ENCODE measurements around the gene SVBP.

DNA sequence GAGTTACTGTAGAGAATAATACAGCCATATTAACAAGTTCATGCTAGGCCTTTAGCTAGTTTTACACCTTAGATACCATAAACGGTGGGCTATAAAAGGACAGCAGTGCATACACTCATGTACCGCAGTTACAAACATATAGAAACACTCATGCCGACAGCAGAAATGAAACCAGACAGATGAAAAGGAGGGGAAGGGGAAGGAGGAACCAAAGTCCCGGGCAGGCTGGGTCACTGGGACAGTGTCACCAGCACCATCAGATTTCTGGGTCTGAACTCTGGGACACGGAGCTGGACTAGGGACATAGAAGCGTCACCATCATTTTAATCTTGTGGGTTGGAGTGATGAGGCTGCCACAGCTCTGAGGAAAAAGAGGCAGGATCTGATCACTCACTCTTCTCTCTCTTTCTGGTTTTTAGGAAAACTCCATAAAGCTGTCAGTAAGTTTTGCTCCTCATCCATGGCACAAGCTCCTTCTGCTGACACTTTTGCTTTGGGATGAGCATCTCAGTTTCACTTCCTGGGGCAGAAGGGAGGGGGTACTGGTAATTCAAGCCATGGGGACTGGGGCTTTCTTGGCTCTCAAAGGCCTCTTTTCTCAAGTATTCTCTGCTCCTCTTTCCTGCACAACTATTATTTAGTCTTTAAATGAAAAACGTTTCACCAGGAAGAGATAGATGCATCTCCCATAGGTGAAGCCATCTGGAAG is 21.4 kb upstream of the SVBP start:
- TF ChIP-seq, protein P1, sequence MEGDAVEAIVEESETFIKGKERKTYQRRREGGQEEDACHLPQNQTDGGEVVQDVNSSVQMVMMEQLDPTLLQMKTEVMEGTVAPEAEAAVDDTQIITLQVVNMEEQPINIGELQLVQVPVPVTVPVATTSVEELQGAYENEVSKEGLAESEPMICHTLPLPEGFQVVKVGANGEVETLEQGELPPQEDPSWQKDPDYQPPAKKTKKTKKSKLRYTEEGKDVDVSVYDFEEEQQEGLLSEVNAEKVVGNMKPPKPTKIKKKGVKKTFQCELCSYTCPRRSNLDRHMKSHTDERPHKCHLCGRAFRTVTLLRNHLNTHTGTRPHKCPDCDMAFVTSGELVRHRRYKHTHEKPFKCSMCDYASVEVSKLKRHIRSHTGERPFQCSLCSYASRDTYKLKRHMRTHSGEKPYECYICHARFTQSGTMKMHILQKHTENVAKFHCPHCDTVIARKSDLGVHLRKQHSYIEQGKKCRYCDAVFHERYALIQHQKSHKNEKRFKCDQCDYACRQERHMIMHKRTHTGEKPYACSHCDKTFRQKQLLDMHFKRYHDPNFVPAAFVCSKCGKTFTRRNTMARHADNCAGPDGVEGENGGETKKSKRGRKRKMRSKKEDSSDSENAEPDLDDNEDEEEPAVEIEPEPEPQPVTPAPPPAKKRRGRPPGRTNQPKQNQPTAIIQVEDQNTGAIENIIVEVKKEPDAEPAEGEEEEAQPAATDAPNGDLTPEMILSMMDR (IDR thresholded peaks at IDR 0.05 in 8 of 11, conservative IDR thresholded peaks at IDR 0.05 in 3 of 11): no peak
- no peak for TF ChIP-seq POLR2AphosphoS5 (IDR thresholded peaks at IDR 0.05)

All from spleen (tissue), 7 donors.